ENCODE results near the gene FASN.
"Not testable (repeated sequence)": the region's sequence is repeated elsewhere in the genome, so short reads cannot be mapped to it uniquely, and the experiment has no call there.

FASN gene

GRCh38 chr17:82047914-82048570, 50.0 kb downstream of the FASN start:
- FAIRE-seq (no peak), DNase-seq (ENCODE audit: insufficient read length, low spot score) (no peak)

- FAIRE-seq = no peak
These were observed 50.7 kb downstream of the FASN start for GRCh38 chr17:82047379-82047778.

GRCh38 chr17:82046903-82047302, 51.1 kb downstream of the FASN start:
- DNase-seq (ENCODE audit: insufficient read length, low spot score) (no peak), FAIRE-seq (no peak)

More at GRCh38 chr17:82047379-82047778, 50.7 kb downstream of the FASN start:
- no peak for DNase-seq (ENCODE audit: insufficient read length, low spot score)

DNA sequence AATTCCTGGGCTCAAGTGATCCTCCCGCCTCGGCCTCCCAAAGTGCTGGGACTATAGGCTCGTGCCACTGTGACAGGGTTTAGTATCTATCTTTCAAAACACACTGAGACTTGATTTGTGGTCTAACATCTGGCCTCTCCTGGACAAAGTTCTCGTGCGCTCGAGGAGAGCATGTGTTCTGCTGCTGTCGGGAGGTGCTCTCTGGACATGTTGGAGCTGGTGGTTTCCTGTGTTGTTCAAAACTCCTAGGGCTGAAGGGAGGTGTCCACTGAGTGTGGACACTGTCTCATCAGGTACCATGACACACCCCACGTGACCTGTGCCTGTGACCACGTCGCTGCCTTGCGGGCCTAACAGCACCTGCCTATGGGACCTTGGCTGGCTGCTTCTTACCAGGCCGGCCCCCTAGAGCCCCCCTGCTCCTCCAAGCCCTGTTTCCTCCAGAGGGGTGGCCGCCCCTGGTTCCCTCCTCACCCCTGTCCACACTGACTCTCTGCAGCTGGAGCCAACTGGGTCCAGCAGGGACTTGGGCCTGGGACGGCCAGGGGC, 52.0 kb downstream of the FASN start:
- FAIRE-seq (no peak), DNase-seq (ENCODE audit: insufficient read length, low spot score) (no peak)

- DNase-seq (ENCODE audit: insufficient read length, low spot score) = no peak
- no peak for FAIRE-seq
These were observed 54.5 kb downstream of the FASN start for GRCh38 chr17:82043507-82043906.

GRCh38 chr17:82042649-82043048, 55.4 kb downstream of the FASN start:
- FAIRE-seq = no peak
- no peak for DNase-seq (ENCODE audit: insufficient read length, low spot score)

DNA sequence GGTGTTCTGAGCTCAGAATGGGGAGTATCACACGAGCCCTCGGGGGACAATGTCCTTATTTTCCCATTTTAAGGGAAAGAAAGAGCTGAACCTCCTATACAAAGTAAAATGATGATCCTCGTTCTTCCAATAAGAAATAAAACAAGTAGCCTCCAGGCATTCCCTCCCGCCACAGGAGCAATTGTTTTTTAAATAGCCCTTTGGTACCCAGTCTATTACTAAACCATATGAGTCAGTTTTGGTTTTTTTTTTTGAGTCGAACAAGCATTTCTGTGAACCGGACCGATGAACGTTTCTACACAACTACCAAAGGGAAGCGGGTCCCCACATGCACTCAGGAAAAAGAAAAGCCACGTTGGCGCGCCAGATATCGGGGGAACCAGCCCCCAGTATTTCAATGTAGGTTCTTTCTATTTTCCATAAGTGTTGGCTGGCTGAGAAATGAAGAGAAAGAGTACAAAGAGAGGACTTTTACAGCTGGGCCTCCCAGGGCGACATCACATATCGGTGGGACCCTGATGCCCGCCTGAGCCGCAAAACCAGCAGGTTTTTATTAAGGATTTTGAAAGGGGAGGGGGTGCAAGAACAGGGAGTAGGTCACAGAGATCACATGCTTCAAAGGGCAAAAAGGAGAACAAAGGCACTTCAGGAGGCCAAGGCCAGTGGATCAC, 56.8 kb downstream of the FASN start:
- no peak for DNase-seq (ENCODE audit: insufficient read length, low spot score)
- FAIRE-seq = no peak

GRCh38 chr17:82039695-82040299, 58.2 kb downstream of the FASN start:
- FAIRE-seq (no peak), DNase-seq (ENCODE audit: insufficient read length, low spot score) (no peak)

DNA sequence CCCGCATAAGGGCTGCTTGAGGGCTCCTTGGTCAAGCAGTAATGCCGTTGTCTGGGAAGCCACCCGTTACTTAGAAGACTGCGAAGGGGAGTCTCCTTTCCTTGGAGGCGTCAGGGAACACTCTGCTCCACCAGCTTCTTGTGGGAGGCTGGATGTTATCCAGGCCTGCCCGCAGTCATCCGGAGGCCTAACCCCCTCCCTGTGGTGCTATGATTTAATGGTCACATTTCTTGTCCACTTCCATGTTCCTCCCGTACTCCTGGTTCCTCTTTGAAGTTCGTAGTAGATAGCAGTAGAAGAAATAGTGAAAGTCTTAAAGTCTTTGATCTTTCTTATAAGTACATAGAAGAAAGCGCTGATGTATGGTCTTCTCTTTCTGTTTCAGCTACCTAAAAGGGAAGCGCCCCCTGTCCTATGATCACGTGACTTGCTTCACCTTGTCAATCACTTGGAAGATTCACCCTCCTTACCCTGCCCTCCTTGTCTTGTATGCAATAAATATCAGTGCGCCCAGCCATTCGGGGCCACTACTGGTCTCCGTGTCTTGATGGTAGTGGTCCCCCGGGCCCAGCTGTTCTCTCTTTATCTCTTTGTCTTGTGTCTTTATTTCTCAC, 59.1 kb downstream of the FASN start:
- DNase-seq (ENCODE audit: insufficient read length, low spot score); FAIRE-seq: not testable (repeated sequence)

DNA sequence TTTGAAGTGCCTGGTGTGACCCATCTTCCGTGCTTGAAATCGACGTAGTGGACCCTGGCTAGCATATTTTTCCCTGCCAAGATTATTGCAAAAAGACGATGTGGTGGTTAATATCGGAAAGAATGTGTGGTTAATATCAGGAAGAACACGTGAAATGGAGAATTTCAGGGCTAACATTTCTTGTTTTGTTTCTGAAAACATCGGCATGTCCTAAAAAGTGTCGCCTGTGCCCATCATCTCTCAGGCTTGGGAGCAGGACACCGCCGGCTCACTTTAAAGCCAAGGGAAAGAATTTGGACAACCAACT, 60.2 kb downstream of the FASN start:
- DNase-seq (ENCODE audit: insufficient read length, low spot score) = no peak
- no peak for FAIRE-seq

DNA sequence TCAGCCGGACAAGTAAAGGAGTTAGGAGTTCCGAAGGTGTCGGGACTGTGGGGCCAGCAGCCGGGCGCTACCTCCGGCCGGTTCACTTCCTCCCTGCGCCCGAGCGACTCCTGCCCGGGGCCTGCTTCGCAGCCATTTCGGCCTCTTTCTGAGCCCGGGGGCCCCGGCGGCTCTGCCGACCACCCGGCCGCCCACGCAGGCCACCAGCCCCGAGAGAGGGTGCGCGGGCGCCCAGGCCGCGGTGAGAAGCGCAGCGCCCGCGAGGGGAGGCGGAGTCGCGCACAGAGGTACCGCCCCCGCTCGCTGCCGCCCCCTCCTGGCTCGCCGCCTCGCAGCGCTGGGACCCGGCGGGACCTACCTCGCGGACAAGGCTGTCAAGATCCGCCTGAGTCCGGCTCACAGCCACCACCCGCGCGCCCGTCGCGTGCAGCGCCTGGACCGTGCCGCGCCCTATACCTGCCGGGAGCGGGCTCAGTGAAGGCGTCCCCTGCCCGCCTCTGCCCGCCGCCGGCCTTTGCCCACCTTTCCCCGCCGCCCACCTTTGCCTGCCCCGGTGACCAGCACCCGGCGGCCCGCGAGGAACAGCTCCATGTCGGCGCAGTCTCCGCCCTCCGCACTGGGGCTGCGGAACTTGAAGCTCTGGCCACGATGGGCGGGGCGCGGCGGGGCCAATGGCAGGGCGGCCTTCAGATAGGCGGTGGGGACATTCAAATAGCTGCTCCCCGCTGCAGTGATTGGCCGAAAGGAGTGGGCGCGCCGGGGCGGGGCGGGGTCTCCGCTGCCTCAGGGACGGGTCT, 60.7 kb downstream of the FASN start, which contains the start of gene DCXR:
DCXR (minus strand) TSS at position 606 of the 797 bp plus-strand sequence; CDS start at position 591, 15 bp downstream.
- FAIRE-seq = peak; percentile 95
- DNase-seq (ENCODE audit: insufficient read length, low spot score) = peak; percentile 99

DNA sequence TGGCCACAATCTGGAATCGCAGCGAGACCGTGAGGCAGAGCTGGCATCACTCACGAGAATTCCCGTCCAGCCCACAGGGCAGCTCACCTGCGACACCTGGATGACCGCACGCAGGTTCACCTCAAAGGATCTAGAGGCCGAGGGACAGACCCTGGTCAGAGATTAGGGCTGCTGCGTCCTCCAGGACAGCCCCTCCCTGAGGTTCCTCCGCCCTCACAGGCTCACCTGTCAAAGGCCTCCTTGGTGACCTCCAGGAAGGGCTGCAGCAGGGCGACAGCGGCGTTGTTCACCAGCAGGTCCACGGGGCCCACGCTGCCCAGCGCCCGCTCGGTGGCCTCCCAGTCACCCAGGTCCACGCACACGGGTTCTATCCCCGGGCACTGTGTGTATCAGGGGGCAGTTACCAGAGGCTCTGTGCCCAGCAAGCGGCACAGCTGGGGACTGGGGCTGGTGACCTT, 61.4 kb downstream of the FASN start:
- DNase-seq (ENCODE audit: insufficient read length, low spot score) (no peak), FAIRE-seq (no peak)

DNA sequence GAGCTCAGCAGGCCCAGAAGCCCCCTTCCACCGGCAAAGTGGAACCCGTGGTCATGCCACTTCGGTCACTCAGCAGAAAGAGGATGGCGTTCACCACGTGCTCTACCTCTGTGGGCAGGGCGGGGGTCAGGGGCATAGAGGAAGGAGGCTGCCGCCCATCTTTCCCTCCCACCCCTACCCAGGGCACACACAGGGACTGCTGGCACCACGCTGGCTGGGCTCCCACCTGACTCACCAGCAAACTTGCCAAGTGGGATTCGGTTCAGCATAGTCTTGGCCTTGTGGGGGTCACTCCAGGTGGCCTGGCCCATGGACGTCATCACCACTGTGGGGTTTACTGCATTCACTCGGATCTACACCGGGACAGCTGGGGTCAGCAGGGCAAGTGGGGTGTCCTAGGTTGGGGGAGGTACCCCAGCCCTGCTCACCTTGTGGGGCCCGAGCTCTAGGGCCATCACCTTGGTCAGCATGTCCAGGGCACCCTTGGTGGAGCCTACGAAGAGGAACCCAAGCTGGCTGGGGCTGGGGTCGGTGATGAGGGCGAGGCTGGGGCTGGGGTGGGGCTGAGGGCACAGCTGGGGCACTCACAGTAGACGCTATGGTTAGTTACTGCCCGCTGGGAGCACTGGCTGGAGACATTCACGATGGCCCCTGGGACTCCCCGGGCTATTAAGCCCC, 61.9 kb downstream of the FASN start:
- no peak for FAIRE-seq

DNA sequence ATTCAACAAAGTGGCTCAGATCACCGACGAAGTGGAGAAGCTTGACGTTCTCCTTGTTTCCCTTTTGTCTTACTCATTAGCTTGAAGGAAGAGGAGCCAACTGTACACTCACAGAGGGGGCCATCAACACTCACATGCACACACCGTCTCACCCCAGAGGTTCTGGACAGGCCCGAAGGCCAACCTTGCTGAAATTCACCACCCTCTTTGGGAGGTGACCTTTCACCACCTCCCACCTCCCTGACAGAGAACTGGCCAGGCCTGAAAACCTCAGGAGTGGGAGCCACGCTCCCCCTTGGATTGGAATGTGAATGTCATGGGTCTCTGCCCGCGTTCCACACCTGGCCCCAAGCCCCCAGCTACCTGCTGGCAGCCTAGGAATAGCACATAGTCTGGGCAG, 62.5 kb downstream of the FASN start:
- DNase-seq (ENCODE audit: insufficient read length, low spot score) = no peak
- no peak for FAIRE-seq

More for the DNA sequence above, 61.9 kb downstream of the FASN start:
- no peak for DNase-seq (ENCODE audit: insufficient read length, low spot score)

GRCh38 chr17:82034371-82035011, 63.5 kb downstream of the FASN start:
- no peak for DNase-seq (ENCODE audit: insufficient read length, low spot score)
- FAIRE-seq = no peak

GRCh38 chr17:82033359-82034085, 64.5 kb downstream of the FASN start:
- FAIRE-seq (no peak), DNase-seq (ENCODE audit: insufficient read length, low spot score) (no peak)

GRCh38 chr17:82031885-82032627, 66.0 kb downstream of the FASN start:
- FAIRE-seq = no peak
- no peak for DNase-seq (ENCODE audit: insufficient read length, low spot score)

DNA sequence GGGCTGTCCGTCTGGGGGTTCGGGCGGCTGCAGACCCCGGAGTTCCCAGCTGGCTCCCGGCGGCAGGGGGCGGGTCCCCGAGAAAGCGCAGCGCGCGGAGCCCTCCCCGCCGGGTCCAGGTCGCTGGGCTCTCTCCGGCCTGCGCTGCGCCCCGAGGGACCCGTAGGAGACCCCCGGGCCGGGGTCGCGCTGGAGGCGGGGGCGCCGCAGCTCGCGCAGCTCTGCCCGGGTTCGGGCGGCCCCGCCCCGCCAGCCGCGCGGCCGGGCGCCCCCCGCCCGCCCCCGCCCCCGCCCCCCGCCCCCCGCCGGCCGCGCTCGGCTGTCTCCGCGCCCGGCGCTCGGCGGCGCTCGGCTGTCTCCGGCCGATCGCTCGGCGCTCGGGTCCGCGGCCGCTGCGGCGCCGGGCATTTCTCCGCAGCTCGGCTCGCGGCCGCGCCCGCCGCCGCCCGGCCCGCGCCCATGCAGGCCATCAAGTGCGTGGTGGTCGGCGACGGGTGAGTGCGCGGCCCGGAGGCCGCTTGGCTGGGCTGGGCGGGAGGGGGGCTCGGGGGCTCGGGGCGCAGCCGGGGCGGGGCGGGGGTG, 66.6 kb downstream of the FASN start, which contains the start of gene RAC3:
RAC3 (plus strand) TSS at position 376 of the 582 bp plus-strand sequence; CDS start at position 460, 84 bp downstream.
- DNase-seq (ENCODE audit: insufficient read length, low spot score) = peak; percentile 68
- FAIRE-seq = no peak

Measured in GM19239 (cell line).